T-cell (primary cell): ENCODE results near the gene HCFC1. TPM values are rescaled to one million over a fixed set of nuclear protein-coding genes. Genes with fewer than 3 reads are reported as not detected.
"Not testable (repeated sequence)": the region's sequence is repeated elsewhere in the genome, so short reads cannot be mapped to it uniquely, and the experiment has no call there.

Experiments
- ATAC-seq, 4 experiments: fragments of 200-7000 bp in 3 of 4; fragments of 150-1000 bp in 1 of 4; cut with Tn5 transposase; replicated peaks in 1 of 4; 1 replicate in 3 of 4; 2 replicates in 1 of 4; pipeline ENCODE4 v1.10.0; 2021; ENCODE audit warnings: moderate library complexity in 3 of 4, mild to moderate bottlenecking in 2 of 4, moderate number of reproducible peaks in 1 of 4
- CTCF ChIA-PET, 2 donors: fragments of 300-600 bp; sonication (Branson Sonifier 250); formaldehyde crosslinking; loops; one replicate each; lab custom pipeline; 2022; ENCODE audit warnings: antibody characterized with exemption in 2 of 2; lab: Charles Lee
- POLR2A ChIA-PET, 2 donors: fragments of 300-600 bp; sonication (Branson Sonifier 250); formaldehyde crosslinking; loops; one replicate each; lab custom pipeline; 2022; ENCODE audit warnings: antibody characterized with exemption in 2 of 2; lab: Charles Lee
- DNase-seq, 35 experiments: peaks; one replicate each; pipeline versions ENCODE4 v3.0.0 to v3.0.0-alpha.2; 2013 to 2023
- H3K27ac ChIP-seq: one replicate; pipeline ENCODE4 v1.5.1; 2013; ENCODE audit warnings: low read length
- H3K27me3 ChIP-seq, 2 experiments: replicated peaks in 1 of 2; 1 replicate in 1 of 2; 2 replicates in 1 of 2; pipeline versions ENCODE4 v1.6.1 to v1.7.0; 2013; ENCODE audit warnings: low read length in 1 of 2, mixed read lengths in 1 of 2; ENCODE audit not compliant: control insufficient read depth in 2 of 2, insufficient read depth in 2 of 2; ENCODE audit errors: extremely low read depth in 1 of 2
- H3K36me3 ChIP-seq, 2 donors: 1 replicate in 1 of 2; 2 replicates in 1 of 2; pipeline versions ENCODE4 v1.6.1 to v1.7.0; 2013; ENCODE audit warnings: low read length in 1 of 2; ENCODE audit not compliant: control insufficient read depth in 2 of 2, insufficient read depth in 1 of 2; ENCODE audit errors: extremely low read depth in 1 of 2
- H3K4me1 ChIP-seq, 2 experiments: 1 replicate in 1 of 2; 2 replicates in 1 of 2; pipeline versions ENCODE4 v1.6.1 to v1.7.0; 2013; ENCODE audit warnings: low read length in 2 of 2, mixed read lengths in 1 of 2; ENCODE audit not compliant: insufficient read depth in 2 of 2, control insufficient read depth in 1 of 2; ENCODE audit errors: extremely low read depth in 1 of 2
- H3K4me3 ChIP-seq, 2 donors: 1 replicate in 1 of 2; 2 replicates in 1 of 2; pipeline versions ENCODE4 v1.5.1 to v1.7.0; 2013; ENCODE audit warnings: mild to moderate bottlenecking in 2 of 2, low read length in 1 of 2, moderate library complexity in 1 of 2; ENCODE audit not compliant: control insufficient read depth in 1 of 2; ENCODE audit errors: extremely low read depth in 1 of 2
- H3K9me3 ChIP-seq: 2 replicates; pipeline ENCODE4 v1.7.0; 2013
- H3K27ac Mint-ChIP-seq, 2 donors: one replicate each; pipeline ENCODE4 v1.8.0; 2020 to 2021; ENCODE audit warnings: mild to moderate bottlenecking in 2 of 2, mixed read lengths in 2 of 2
- H3K27me3 Mint-ChIP-seq, 2 donors: one replicate each; pipeline ENCODE4 v1.8.0; 2021 to 2022; ENCODE audit warnings: mixed read lengths in 2 of 2
- H3K36me3 Mint-ChIP-seq: one replicate; pipeline ENCODE4 v1.8.0; 2021; ENCODE audit warnings: mixed read lengths
- H3K4me1 Mint-ChIP-seq, 3 donors: one replicate each; pipeline ENCODE4 v1.8.0; 2020 to 2022; ENCODE audit warnings: mixed read lengths in 3 of 3, mild to moderate bottlenecking in 1 of 3
- H3K4me3 Mint-ChIP-seq, 3 donors: one replicate each; pipeline ENCODE4 v1.8.0; 2020 to 2022; ENCODE audit warnings: mild to moderate bottlenecking in 3 of 3, mixed read lengths in 3 of 3, moderate library complexity in 3 of 3
- H3K9me3 Mint-ChIP-seq, 3 donors: one replicate each; pipeline ENCODE4 v1.8.0; 2020 to 2022; ENCODE audit warnings: mixed read lengths in 3 of 3
- whole genome bisulfite sequencing: methylation state at CpG from one replicate; pipeline ENCODE4 v1.1.5; 2013; ENCODE audit warnings: missing lambda C conversion rate; ENCODE audit not compliant: insufficient coverage; 5-methylcytosine and 5-hydroxymethylcytosine counted together
- total RNA-seq, 35 experiments: library from RNA in 6 of 35; stranded (reverse) in 6 of 35; fragments of 120-200 nt in 1 of 35; gene quantifications; one replicate each; pipeline versions ENCODE4 v1.2.1 to v1.2.4 and lab custom pipeline; 2013 to 2026

Gene HCFC1
- total RNA-seq, 5 donors from 2014 or later (not counting 1 experiment from before 2014, with no cell fraction given), result 67.1 to 73.4 (median 69.2) TPM

GRCh38 chrX:153995504-153995903, 23.9 kb upstream of the HCFC1 start:
- no peaks in the 10 kb centered on the region for H3K36me3 ChIP-seq
- CTCF ChIA-PET, result interaction anchor here in 1 of 2 donors (0.9 kb wide), 1 partner anchor 17 kb away, joined by 3 read pairs; no protein-coding TSS in a partner anchor
- no peak for ATAC-seq
- Mint-ChIP-seq H3K4me1 (peaks cover 0 to 9% (median 7%) of the 10 kb centered on the region in 3 donors), H3K4me3 (no peak overlapping the region), H3K9me3 (no peaks in the 10 kb centered on the region), H3K27ac (no peak overlapping the region), H3K36me3 (no peaks in the 10 kb centered on the region), H3K27me3 (peaks cover 0 to 5% of the 10 kb centered on the region in 2 donors)
- peaks cover 0 to 3% of the 10 kb centered on the region in 2 experiments for H3K4me1 ChIP-seq
- no peaks in the 10 kb centered on the region for H3K9me3 ChIP-seq
- H3K27ac ChIP-seq, result no peak overlapping the region
- DNase-seq, result no peak
- WGBS, result no CpG with 5 or more reads among the region's 8 CpGs
- H3K4me3 ChIP-seq, result no peak overlapping the region
- POLR2A ChIA-PET, result no interaction called here
- H3K27me3 ChIP-seq, result no peaks in the 10 kb centered on the region

- WGBS, result no CpG with 5 or more reads among the region's 5 CpGs
- H3K27ac Mint-ChIP-seq, H3K9me3 ChIP-seq, H3K4me3 Mint-ChIP-seq, H3K27me3 ChIP-seq, H3K9me3 Mint-ChIP-seq, H3K36me3 Mint-ChIP-seq, H3K27me3 Mint-ChIP-seq, CTCF ChIA-PET, ATAC-seq, POLR2A ChIA-PET, DNase-seq, H3K27ac ChIP-seq, H3K4me3 ChIP-seq, H3K36me3 ChIP-seq: not testable (repeated sequence)
- H3K4me1 Mint-ChIP-seq, result peaks cover 8 to 17% (median 17%) of the 10 kb centered on the region in 3 donors
- peaks cover 0 to 14% of the 10 kb centered on the region in 2 experiments for H3K4me1 ChIP-seq
Observed at GRCh38 chrX:153994398-153994797, 22.8 kb upstream of the HCFC1 start.

GRCh38 chrX:153993978-153994377, 22.4 kb upstream of the HCFC1 start:
- Mint-ChIP-seq H3K4me3 (no peak overlapping the region), H3K27ac (no peak overlapping the region), H3K4me1 (peaks cover 11 to 20% (median 19%) of the 10 kb centered on the region in 3 donors), H3K27me3 (peaks cover 0 to 9% of the 10 kb centered on the region in 2 donors), H3K36me3 (no peaks in the 10 kb centered on the region), H3K9me3 (no peaks in the 10 kb centered on the region)
- H3K27ac ChIP-seq, result no peak overlapping the region
- WGBS, result 100% methylated on average over 1 of the region's 10 CpGs
- CTCF ChIA-PET, result no interaction called here
- no peaks in the 10 kb centered on the region for H3K9me3 ChIP-seq
- POLR2A ChIA-PET, result no interaction called here
- H3K4me3 ChIP-seq, result no peak overlapping the region
- no peaks in the 10 kb centered on the region for H3K36me3 ChIP-seq
- DNase-seq (no peak), ATAC-seq (no peak)
- peaks cover 0 to 15% of the 10 kb centered on the region in 2 experiments for H3K4me1 ChIP-seq
- no peaks in the 10 kb centered on the region for H3K27me3 ChIP-seq

- Histone ChIP-seq H3K36me3 (no peaks in the 10 kb centered on the region), H3K27ac (no peak overlapping the region), H3K9me3 (no peaks in the 10 kb centered on the region), H3K27me3 (no peaks in the 10 kb centered on the region), H3K4me1 (peaks cover 0 to 15% of the 10 kb centered on the region in 2 experiments), H3K4me3 (no peak overlapping the region)
- 91% methylated on average over 7 of the region's 12 CpGs for WGBS
- no peak for DNase-seq
- Mint-ChIP-seq H3K9me3 (no peaks in the 10 kb centered on the region), H3K4me3 (no peak overlapping the region), H3K4me1 (peaks cover 12 to 22% (median 19%) of the 10 kb centered on the region in 3 donors), H3K27ac (no peak overlapping the region), H3K27me3 (peaks cover 0 to 12% of the 10 kb centered on the region in 2 donors), H3K36me3 (no peaks in the 10 kb centered on the region)
- CTCF ChIA-PET, result no interaction called here
- POLR2A ChIA-PET, result no interaction called here
- no peak for ATAC-seq
Observed at GRCh38 chrX:153993079-153993478, 21.5 kb upstream of the HCFC1 start.

DNA sequence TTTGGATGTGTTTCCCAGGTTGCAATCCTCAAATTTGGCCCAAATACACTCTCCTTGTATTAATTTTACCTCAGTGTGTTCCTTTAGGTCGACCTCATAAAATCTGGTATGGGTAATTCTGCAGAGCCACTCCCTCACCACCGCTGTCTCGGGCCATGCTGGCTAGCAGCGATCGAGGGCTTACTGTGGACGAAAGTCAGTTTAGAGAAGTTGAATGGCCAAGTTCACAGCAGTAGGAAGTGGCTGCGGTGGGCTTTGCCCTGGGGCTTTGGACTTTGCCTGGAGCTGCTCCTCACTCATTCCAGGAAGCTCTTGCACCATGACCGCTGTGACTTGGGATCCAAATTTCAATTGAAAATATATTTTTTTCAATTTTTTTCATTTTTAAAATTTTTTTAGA, 20.6 kb upstream of the HCFC1 start:
- Histone ChIP-seq H3K4me1 (peaks cover 0 to 17% of the 10 kb centered on the region in 2 experiments), H3K27me3 (no peaks in the 10 kb centered on the region), H3K9me3 (no peaks in the 10 kb centered on the region), H3K36me3 (no peaks in the 10 kb centered on the region), H3K27ac (no peak overlapping the region), H3K4me3 (no peak overlapping the region)
- no peak overlapping the region for H3K4me3 Mint-ChIP-seq
- H3K36me3 Mint-ChIP-seq, result no peaks in the 10 kb centered on the region
- H3K4me1 Mint-ChIP-seq, result peaks cover 13 to 23% (median 19%) of the 10 kb centered on the region in 3 donors
- no peak overlapping the region for H3K27ac Mint-ChIP-seq
- ATAC-seq (no peak), DNase-seq (no peak)
- 100% methylated on average over 5 of the region's 8 CpGs for WGBS
- no peaks in the 10 kb centered on the region for H3K9me3 Mint-ChIP-seq
- ChIA-PET CTCF (interaction anchor here (0.6 kb wide), 3 partner anchors 11 to 322 kb away, joined by 3 to 5 read pairs (median 4); no protein-coding TSS in a partner anchor), POLR2A (no interaction called here)
- peaks cover 0 to 12% of the 10 kb centered on the region in 2 donors for H3K27me3 Mint-ChIP-seq

GRCh38 chrX:153991013-153991580, 19.5 kb upstream of the HCFC1 start:
- H3K27me3 ChIP-seq, result no peaks in the 10 kb centered on the region
- ChIA-PET POLR2A (interaction anchor here in 1 of 2 donors (0.6 kb wide), 1 partner anchor 55 kb away, joined by 8 read pairs; no protein-coding TSS in a partner anchor), CTCF (no interaction called here)
- H3K4me3 Mint-ChIP-seq, result peak overlapping the region in 1 of 3 donors; percentile 13
- DNase-seq (no peak), ATAC-seq (no peak)
- H3K4me3 ChIP-seq, result no peak overlapping the region
- no peaks in the 10 kb centered on the region for H3K9me3 Mint-ChIP-seq
- H3K4me1 ChIP-seq, result peaks cover 0 to 28% of the 10 kb centered on the region in 2 experiments
- peak overlapping the region in 1 of 2 donors; percentile 78 for H3K27ac Mint-ChIP-seq
- no peak overlapping the region for H3K27ac ChIP-seq
- peaks cover 0 to 12% of the 10 kb centered on the region in 2 donors for H3K27me3 Mint-ChIP-seq
- peaks cover 14 to 26% (median 19%) of the 10 kb centered on the region in 3 donors for H3K4me1 Mint-ChIP-seq
- no peaks in the 10 kb centered on the region for H3K36me3 ChIP-seq
- no peaks in the 10 kb centered on the region for H3K9me3 ChIP-seq
- no CpG with 5 or more reads among the region's 3 CpGs for WGBS
- H3K36me3 Mint-ChIP-seq, result no peaks in the 10 kb centered on the region
